ENCODE data around the gene NOS1AP.

- TF ChIP-seq POLR2A (IDR thresholded peaks at IDR 0.05), result no peak
- no peak for TF ChIP-seq POLR2AphosphoS5 (IDR thresholded peaks at IDR 0.05; ENCODE audit: insufficient read depth in 1 of 2, low read depth in 1 of 2)
Measured at GRCh38 chr1:162023181-162023546, 46.3 kb upstream of the NOS1AP start.

All from vagina (tissue), 2 donors.